HL-60 (cell line): ENCODE results near the gene XXYLT1.

Experiments
- DNase-seq, 2 experiments: peaks; one replicate each; pipeline ENCODE4 v3.0.0-alpha.2; 2010 to 2020; ENCODE audit warnings: low read depth in 1 of 2, low spot score in 1 of 2
- H3K27ac ChIP-seq: fragments of 250-450 bp; sonication (Bioruptor Pico); replicated peaks from 2 replicates; pipeline ENCODE4 v1.5.1; 2020; ENCODE audit warnings: mild to moderate bottlenecking, moderate library complexity
- H3K27me3 ChIP-seq: fragments of 250-450 bp; sonication (Bioruptor Pico); 2 replicates; pipeline ENCODE4 v1.5.1; 2021; ENCODE audit warnings: mild to moderate bottlenecking, moderate library complexity; ENCODE audit not compliant: insufficient read depth, poor library complexity, severe bottlenecking
- H3K4me3 ChIP-seq: replicated peaks from 2 replicates; pipeline ENCODE4 v1.5.1; 2011; ENCODE audit warnings: mild to moderate bottlenecking, control low read depth, low read length; ENCODE audit not compliant: insufficient read depth
- GABPA ChIP-seq: IDR thresholded peaks from 2 replicates; pipeline ENCODE4 v1.6.1; 2012; ENCODE audit warnings: low read depth
- POLR2AphosphoS5 ChIP-seq: IDR thresholded peaks from 2 replicates; pipeline ENCODE4 v1.6.1; 2012; ENCODE audit warnings: low read depth
- SPI1 ChIP-seq: IDR thresholded peaks from 2 replicates; pipeline ENCODE4 v1.6.1; 2012; ENCODE audit warnings: low read depth, mild to moderate bottlenecking, borderline replicate concordance
- TF ChIP-seq, protein P1 (sequence below): IDR thresholded peaks from one replicate; pipeline ENCODE4 v1.5.1; 2011; ENCODE audit warnings: low read length, control low read depth, inconsistent platforms; ENCODE audit not compliant: insufficient read depth
- TF ChIP-seq, protein P2 (sequence below): IDR thresholded peaks from 2 replicates; pipeline ENCODE4 v1.6.1; 2012; ENCODE audit warnings: low read depth; ENCODE audit not compliant: insufficient replicate concordance

The XXYLT1 gene

DNA sequence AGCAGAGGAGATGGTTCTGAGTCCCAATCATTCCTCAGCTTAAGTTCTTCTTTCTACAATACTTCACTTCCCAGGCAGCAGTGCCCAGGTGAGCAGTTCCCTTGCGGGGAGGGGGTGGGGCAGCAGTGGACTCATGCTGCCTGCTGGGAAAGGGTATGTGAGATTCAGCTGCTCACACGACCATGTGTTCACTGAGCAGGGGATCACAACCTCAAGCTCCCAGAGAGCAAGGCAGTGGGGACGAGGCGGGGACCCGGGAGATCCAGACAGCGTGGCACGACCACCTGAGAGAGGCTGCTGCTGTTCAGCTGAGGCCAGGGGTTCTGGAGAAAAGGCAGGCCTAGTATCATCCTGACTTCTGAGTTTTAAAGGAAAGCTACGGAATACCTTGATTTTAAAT lies 166.6 kb downstream of the XXYLT1 start:
- H3K27me3 ChIP-seq = no peaks in the 10 kb centered on the region

DNA sequence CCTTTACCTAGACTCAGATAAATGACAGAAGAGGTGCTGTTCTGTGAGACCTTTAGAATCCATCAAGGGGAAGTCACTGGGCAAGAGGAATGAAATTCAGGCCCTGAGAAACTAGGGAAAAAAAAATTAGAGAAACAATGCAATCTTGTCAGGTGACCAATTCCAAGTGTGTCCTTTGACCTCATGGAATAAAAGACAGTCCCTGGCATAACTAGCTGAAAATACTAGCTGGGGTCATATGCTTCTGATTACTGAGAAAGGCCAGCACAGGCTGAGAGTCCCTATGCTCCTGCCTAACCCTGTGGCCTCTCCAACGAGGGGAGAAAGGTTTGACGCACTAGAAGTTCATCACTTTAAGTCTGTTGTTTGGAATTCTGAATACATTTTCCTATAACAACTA lies 167.3 kb downstream of the XXYLT1 start:
- Histone ChIP-seq H3K27me3 (no peaks in the 10 kb centered on the region), H3K27ac (no peak overlapping the region), H3K4me3 (no peak overlapping the region)
- DNase-seq = no peak
- TF ChIP-seq, protein P1, sequence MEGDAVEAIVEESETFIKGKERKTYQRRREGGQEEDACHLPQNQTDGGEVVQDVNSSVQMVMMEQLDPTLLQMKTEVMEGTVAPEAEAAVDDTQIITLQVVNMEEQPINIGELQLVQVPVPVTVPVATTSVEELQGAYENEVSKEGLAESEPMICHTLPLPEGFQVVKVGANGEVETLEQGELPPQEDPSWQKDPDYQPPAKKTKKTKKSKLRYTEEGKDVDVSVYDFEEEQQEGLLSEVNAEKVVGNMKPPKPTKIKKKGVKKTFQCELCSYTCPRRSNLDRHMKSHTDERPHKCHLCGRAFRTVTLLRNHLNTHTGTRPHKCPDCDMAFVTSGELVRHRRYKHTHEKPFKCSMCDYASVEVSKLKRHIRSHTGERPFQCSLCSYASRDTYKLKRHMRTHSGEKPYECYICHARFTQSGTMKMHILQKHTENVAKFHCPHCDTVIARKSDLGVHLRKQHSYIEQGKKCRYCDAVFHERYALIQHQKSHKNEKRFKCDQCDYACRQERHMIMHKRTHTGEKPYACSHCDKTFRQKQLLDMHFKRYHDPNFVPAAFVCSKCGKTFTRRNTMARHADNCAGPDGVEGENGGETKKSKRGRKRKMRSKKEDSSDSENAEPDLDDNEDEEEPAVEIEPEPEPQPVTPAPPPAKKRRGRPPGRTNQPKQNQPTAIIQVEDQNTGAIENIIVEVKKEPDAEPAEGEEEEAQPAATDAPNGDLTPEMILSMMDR = no peak
- no peak for TF ChIP-seq SPI1
- TF ChIP-seq POLR2AphosphoS5 = no peak
- TF ChIP-seq, protein P2, sequence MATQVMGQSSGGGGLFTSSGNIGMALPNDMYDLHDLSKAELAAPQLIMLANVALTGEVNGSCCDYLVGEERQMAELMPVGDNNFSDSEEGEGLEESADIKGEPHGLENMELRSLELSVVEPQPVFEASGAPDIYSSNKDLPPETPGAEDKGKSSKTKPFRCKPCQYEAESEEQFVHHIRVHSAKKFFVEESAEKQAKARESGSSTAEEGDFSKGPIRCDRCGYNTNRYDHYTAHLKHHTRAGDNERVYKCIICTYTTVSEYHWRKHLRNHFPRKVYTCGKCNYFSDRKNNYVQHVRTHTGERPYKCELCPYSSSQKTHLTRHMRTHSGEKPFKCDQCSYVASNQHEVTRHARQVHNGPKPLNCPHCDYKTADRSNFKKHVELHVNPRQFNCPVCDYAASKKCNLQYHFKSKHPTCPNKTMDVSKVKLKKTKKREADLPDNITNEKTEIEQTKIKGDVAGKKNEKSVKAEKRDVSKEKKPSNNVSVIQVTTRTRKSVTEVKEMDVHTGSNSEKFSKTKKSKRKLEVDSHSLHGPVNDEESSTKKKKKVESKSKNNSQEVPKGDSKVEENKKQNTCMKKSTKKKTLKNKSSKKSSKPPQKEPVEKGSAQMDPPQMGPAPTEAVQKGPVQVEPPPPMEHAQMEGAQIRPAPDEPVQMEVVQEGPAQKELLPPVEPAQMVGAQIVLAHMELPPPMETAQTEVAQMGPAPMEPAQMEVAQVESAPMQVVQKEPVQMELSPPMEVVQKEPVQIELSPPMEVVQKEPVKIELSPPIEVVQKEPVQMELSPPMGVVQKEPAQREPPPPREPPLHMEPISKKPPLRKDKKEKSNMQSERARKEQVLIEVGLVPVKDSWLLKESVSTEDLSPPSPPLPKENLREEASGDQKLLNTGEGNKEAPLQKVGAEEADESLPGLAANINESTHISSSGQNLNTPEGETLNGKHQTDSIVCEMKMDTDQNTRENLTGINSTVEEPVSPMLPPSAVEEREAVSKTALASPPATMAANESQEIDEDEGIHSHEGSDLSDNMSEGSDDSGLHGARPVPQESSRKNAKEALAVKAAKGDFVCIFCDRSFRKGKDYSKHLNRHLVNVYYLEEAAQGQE = no peak
- no peak for TF ChIP-seq GABPA

More for the DNA sequence above, 166.6 kb downstream of the XXYLT1 start:
- no peak overlapping the region for H3K27ac ChIP-seq
- H3K4me3 ChIP-seq = no peak overlapping the region
- TF ChIP-seq GABPA (no peak), SPI1 (no peak), POLR2AphosphoS5 (no peak)
- TF ChIP-seq, protein P1 = no peak
- TF ChIP-seq, protein P2 = no peak
- DNase-seq = no peak

DNA sequence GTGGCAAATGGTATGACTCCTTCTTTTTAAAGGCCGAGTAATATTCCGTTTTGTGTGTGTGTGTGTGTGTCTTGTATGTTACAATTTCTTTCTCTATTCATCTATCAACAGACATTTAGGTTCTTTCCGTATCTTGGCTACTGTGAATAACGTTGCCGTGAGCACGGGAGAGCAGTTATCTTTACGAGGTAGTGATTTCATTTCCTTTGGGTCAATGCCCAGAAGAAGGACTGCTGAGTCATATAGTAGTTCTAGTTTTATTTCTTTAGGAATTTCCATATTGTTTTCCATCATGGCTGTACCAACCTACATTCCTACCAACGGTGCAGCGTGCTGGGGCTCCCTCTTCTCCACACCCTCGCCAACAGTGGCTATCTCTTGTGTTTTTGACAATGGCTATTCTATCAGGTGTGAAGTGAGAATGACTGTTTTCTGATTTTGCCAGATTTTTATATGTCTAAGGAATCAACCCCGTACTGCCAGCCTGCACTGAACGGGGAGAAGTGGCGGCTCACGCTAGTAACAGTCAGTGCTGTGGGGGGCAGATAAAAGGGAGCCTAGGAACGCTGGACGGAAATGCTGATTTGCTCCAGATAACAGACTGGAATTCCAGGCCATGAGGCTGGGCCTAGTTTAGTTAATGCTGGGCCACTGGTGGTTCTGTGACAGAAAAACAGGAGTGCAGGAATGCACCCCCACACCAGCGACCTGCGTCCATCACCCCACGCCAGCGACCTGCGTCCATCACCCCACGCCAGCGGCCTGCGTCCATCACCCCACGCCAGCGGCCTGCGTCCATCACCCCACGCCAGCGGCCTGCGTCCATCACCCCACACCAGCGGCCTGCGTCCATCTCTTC lies 168.1 kb downstream of the XXYLT1 start:
- no peak for DNase-seq
- Histone ChIP-seq H3K27me3 (no peaks in the 10 kb centered on the region), H3K27ac (peak overlapping the region; percentile 45), H3K4me3 (no peak overlapping the region)
- TF ChIP-seq, protein P2 = no peak
- TF ChIP-seq POLR2AphosphoS5 (no peak), SPI1 (no peak), GABPA (no peak)
- TF ChIP-seq, protein P1 = no peak
